HUES48 (cell line): ENCODE results near the gene BAG3.

Experiments used
- H3K27ac ChIP-seq: one replicate; pipeline ENCODE4 v1.7.0; 2013; ENCODE audit warnings: low read depth, low read length, inconsistent platforms
- H3K27me3 ChIP-seq: 2 replicates; pipeline ENCODE4 v1.6.1; 2013; ENCODE audit warnings: mild to moderate bottlenecking, low read length; ENCODE audit not compliant: control insufficient read depth, insufficient read depth
- H3K36me3 ChIP-seq: 2 replicates; pipeline ENCODE4 v1.6.1; 2013; ENCODE audit warnings: low read length; ENCODE audit not compliant: control insufficient read depth, insufficient read depth
- H3K4me1 ChIP-seq: 2 replicates; pipeline ENCODE4 v1.6.1; 2013; ENCODE audit warnings: mild to moderate bottlenecking, low read length; ENCODE audit not compliant: control insufficient read depth, insufficient read depth
- H3K4me3 ChIP-seq: 2 replicates; pipeline ENCODE4 v1.5.1; 2013; ENCODE audit warnings: mild to moderate bottlenecking, low read depth, low read length
- H3K9ac ChIP-seq: 2 replicates; pipeline ENCODE4 v1.6.1; 2013; ENCODE audit warnings: mild to moderate bottlenecking, low read depth, low read length, moderate library complexity
- H3K9me3 ChIP-seq: 2 replicates; pipeline ENCODE4 v1.6.1; 2013; ENCODE audit warnings: low read length; ENCODE audit not compliant: control insufficient read depth, insufficient read depth

BAG3 gene

GRCh38 chr10:119650692-119651513 is at the start of gene BAG3:
Gene BAG3 (plus strand): TSS chr10:119651380. CDS start chr10:119651676, 296 bp downstream.
- Histone ChIP-seq H3K4me3 (peak within 1 kb of the TSS; percentile 64), H3K4me1 (peaks cover 18% of the 10 kb centered on the region), H3K36me3 (no peaks in the 10 kb centered on the region), H3K27me3 (no peaks in the 10 kb centered on the region), H3K9ac (peak within 1 kb of the TSS; percentile 72), H3K9me3 (no peaks in the 10 kb centered on the region), H3K27ac (peak within 1 kb of the TSS; percentile 91)

DNA sequence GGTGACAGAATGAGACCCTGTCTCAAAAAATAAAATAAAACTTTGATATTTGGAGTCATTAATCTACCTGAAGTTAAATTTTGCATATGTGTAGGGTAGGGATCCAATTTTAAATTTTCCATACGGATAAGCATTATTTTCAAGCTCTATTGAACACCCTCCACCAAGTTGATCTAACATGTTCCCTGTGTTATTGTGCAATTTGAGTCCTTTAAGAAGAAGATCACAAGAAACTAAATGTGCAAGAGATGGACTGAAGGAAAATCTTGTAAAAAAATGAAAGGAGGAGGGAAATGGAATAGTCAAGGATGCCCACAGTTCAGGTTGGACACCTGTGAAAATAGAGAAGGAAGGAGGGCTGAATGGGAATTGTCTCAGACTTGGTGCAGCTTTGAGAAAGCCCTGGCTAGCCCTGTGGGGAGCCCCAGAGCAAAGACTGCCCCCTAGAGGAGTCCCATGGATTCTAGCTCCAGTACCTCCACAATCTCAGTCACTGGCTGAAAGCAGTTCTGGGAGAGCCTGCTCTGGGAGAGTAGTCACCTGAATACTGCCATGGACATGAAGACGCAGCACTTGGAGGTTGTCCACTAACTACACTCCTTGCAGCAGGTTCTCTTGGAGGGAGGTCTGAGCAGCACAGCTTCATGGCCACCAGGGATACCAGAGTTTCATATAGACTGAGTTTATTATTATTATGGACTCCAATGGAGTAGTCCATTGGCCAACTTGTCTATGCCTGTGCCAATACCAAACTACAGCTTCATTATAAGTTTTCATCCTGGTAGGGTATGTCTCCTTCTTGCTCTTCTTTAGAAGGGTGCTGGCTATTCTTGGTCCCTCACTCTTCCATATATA is 48.7 kb upstream of the BAG3 start:
- Histone ChIP-seq H3K4me3 (no peak overlapping the region), H3K27ac (no peak overlapping the region), H3K9me3 (no peaks in the 10 kb centered on the region), H3K36me3 (no peaks in the 10 kb centered on the region), H3K9ac (no peak overlapping the region), H3K27me3 (no peaks in the 10 kb centered on the region), H3K4me1 (peaks cover 7% of the 10 kb centered on the region)

GRCh38 chr10:119604468-119604867 is 46.7 kb upstream of the BAG3 start:
- Histone ChIP-seq H3K36me3 (no peaks in the 10 kb centered on the region), H3K9ac (no peak overlapping the region), H3K27me3 (no peaks in the 10 kb centered on the region), H3K4me1 (no peaks in the 10 kb centered on the region), H3K9me3 (no peaks in the 10 kb centered on the region), H3K27ac (no peak overlapping the region), H3K4me3 (no peak overlapping the region)

- Histone ChIP-seq H3K27ac (no peak overlapping the region), H3K4me3 (no peak overlapping the region), H3K27me3 (no peaks in the 10 kb centered on the region), H3K36me3 (no peaks in the 10 kb centered on the region), H3K9ac (no peak overlapping the region), H3K4me1 (no peaks in the 10 kb centered on the region), H3K9me3 (no peaks in the 10 kb centered on the region)
Measured at GRCh38 chr10:119608316-119609155, 42.6 kb upstream of the BAG3 start.

GRCh38 chr10:119609516-119609915 is 41.7 kb upstream of the BAG3 start:
- Histone ChIP-seq H3K9ac (no peak overlapping the region), H3K4me1 (no peaks in the 10 kb centered on the region), H3K9me3 (no peaks in the 10 kb centered on the region), H3K4me3 (no peak overlapping the region), H3K27ac (no peak overlapping the region), H3K27me3 (no peaks in the 10 kb centered on the region), H3K36me3 (no peaks in the 10 kb centered on the region)

- Histone ChIP-seq H3K4me1 (no peaks in the 10 kb centered on the region), H3K4me3 (no peak overlapping the region), H3K27me3 (no peaks in the 10 kb centered on the region), H3K9me3 (no peaks in the 10 kb centered on the region), H3K27ac (no peak overlapping the region), H3K9ac (no peak overlapping the region), H3K36me3 (no peaks in the 10 kb centered on the region)
Measured at GRCh38 chr10:119611433-119611832, 39.7 kb upstream of the BAG3 start.

GRCh38 chr10:119613741-119614140 is 37.4 kb upstream of the BAG3 start:
- Histone ChIP-seq H3K9ac (no peak overlapping the region), H3K36me3 (no peaks in the 10 kb centered on the region), H3K9me3 (no peaks in the 10 kb centered on the region), H3K27ac (no peak overlapping the region), H3K4me1 (peaks cover 6% of the 10 kb centered on the region; the same call in 1 of the 2 replicates), H3K4me3 (no peak overlapping the region), H3K27me3 (no peaks in the 10 kb centered on the region)

DNA sequence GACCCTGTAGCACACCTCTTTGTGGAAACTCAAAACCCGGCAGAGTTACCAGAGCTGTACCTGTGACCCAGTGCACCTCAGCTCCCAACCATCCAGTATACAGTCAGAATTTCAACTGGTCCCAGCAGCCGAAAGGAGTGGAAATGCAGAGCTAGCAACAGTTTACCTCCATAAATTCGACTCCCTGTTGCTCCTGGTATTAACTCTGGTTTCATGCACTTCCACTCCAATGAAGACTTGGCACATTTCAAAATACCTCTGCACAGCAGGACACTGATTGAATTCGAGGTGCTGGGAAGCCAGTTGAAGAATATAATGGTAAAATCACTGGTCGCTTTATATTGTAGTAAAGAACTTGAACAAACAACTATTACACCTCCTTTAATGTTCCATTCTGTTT is 36.5 kb upstream of the BAG3 start:
- H3K9me3 ChIP-seq = no peaks in the 10 kb centered on the region
- H3K36me3 ChIP-seq = no peaks in the 10 kb centered on the region
- H3K27me3 ChIP-seq = no peaks in the 10 kb centered on the region
- H3K4me3 ChIP-seq = no peak overlapping the region
- peaks cover 9% of the 10 kb centered on the region; the same call in 1 of the 2 replicates for H3K4me1 ChIP-seq
- H3K9ac ChIP-seq = no peak overlapping the region
- H3K27ac ChIP-seq = no peak overlapping the region

- H3K9me3 ChIP-seq = no peaks in the 10 kb centered on the region
- H3K4me1 ChIP-seq = peaks cover 11% of the 10 kb centered on the region; the same call in 1 of the 2 replicates
- H3K4me3 ChIP-seq = no peak overlapping the region
- no peak overlapping the region for H3K9ac ChIP-seq
- H3K27me3 ChIP-seq = no peaks in the 10 kb centered on the region
- no peak overlapping the region for H3K27ac ChIP-seq
- H3K36me3 ChIP-seq = no peaks in the 10 kb centered on the region
Measured at GRCh38 chr10:119616882-119617570, 34.2 kb upstream of the BAG3 start.

GRCh38 chr10:119619215-119619614 is 32.0 kb upstream of the BAG3 start:
- no peaks in the 10 kb centered on the region for H3K36me3 ChIP-seq
- no peak overlapping the region for H3K4me3 ChIP-seq
- H3K4me1 ChIP-seq = peaks cover 11% of the 10 kb centered on the region; the same call in 1 of the 2 replicates
- no peak overlapping the region for H3K9ac ChIP-seq
- H3K9me3 ChIP-seq = no peaks in the 10 kb centered on the region
- H3K27ac ChIP-seq = no peak overlapping the region
- no peaks in the 10 kb centered on the region for H3K27me3 ChIP-seq
